OCI-LY7 (cell line): ENCODE measurements around the gene MFSD6. TPM values are rescaled to one million over a fixed set of nuclear protein-coding genes. Genes with fewer than 3 reads are reported as not detected.

ENCODE experiments used
- BruUV-seq: library from RNA; stranded (reverse); fragments of 400-500 nt; replicated peaks from 2 replicates; lab custom pipeline; 2021; lab: Mats Ljungman, UMichigan
- CTCF ChIA-PET: fragments of 300-600 bp; sonication (Branson Sonifier 250); formaldehyde crosslinking; loops from one replicate; lab custom pipeline; 2022; ENCODE audit warnings: antibody characterized with exemption; ENCODE audit not compliant: unreplicated experiment; lab: Charles Lee
- POLR2A ChIA-PET: fragments of 300-600 bp; sonication (Branson Sonifier 250); formaldehyde crosslinking; loops from one replicate; lab custom pipeline; 2022; ENCODE audit warnings: antibody characterized with exemption; lab: Charles Lee
- DNase-seq: peaks from one replicate; pipeline ENCODE4 v3.0.0-alpha.2; 2015; ENCODE audit warnings: low spot score
- H2AFZ ChIP-seq: fragments of 200-600 bp; sonication (generic), shearing (Covaris generic); 2 replicates; pipeline ENCODE4 v1.6.1; 2014; ENCODE audit warnings: mild to moderate bottlenecking, antibody characterized with exemption, low read length, moderate library complexity
- H3K27ac ChIP-seq: fragments of 200-600 bp; sonication (generic); 2 replicates; pipeline ENCODE4 v1.5.1; 2014; ENCODE audit warnings: mixed run types, low read depth, mild to moderate bottlenecking, moderate library complexity, low read length, inconsistent platforms; ENCODE audit not compliant: poor library complexity, severe bottlenecking
- H3K36me3 ChIP-seq: fragments of 200-600 bp; sonication (generic); 2 replicates; pipeline ENCODE4 v1.6.1; 2014; ENCODE audit warnings: mild to moderate bottlenecking, antibody characterized with exemption, low read length, moderate library complexity, mixed read lengths; ENCODE audit not compliant: insufficient read depth
- H3K4me1 ChIP-seq: fragments of 200-600 bp; sonication (generic); 2 replicates; pipeline ENCODE4 v1.5.1; 2014; ENCODE audit warnings: mild to moderate bottlenecking, low read length; ENCODE audit not compliant: insufficient read depth, poor library complexity, severe bottlenecking
- H3K4me2 ChIP-seq: fragments of 200-600 bp; sonication (generic); 2 replicates; pipeline ENCODE4 v1.6.1; 2014; ENCODE audit warnings: mild to moderate bottlenecking, low read length
- H3K4me3 ChIP-seq: fragments of 200-600 bp; sonication (generic); 2 replicates; pipeline ENCODE4 v1.5.1; 2014; ENCODE audit warnings: mild to moderate bottlenecking, low read depth, low read length; ENCODE audit not compliant: poor library complexity, severe bottlenecking
- H3K79me2 ChIP-seq: fragments of 200-600 bp; sonication (generic); 2 replicates; pipeline ENCODE4 v1.6.1; 2016; ENCODE audit warnings: low read depth, mild to moderate bottlenecking, low read length, moderate library complexity, mixed read lengths; ENCODE audit not compliant: insufficient read depth
- H3K9me2 ChIP-seq: fragments of 200-600 bp; sonication (generic); 2 replicates; pipeline ENCODE4 v1.6.1; 2016; ENCODE audit warnings: mild to moderate bottlenecking, low read length, mixed read lengths; ENCODE audit not compliant: insufficient read depth
- H3K9me3 ChIP-seq: fragments of 200-600 bp; sonication (generic); 2 replicates; pipeline ENCODE4 v1.6.1; 2014; ENCODE audit warnings: mild to moderate bottlenecking, mixed run types, low read length, mixed read lengths
- H4K20me1 ChIP-seq: fragments of 200-600 bp; sonication (generic); 2 replicates; pipeline ENCODE4 v1.6.1; 2014; ENCODE audit warnings: mild to moderate bottlenecking, antibody characterized with exemption, low read length, moderate library complexity, mixed read lengths; ENCODE audit not compliant: insufficient read depth
- EZH2phosphoT487 ChIP-seq: fragments of 200-600 bp; sonication (generic); IDR thresholded peaks from 2 replicates; pipeline ENCODE4 v1.6.1; 2018; ENCODE audit warnings: low read depth, borderline replicate concordance, mild to moderate bottlenecking, mixed run types, antibody characterized with exemption, low read length, moderate library complexity, mixed read lengths
- intact Hi-C: fragments of 100-400 bp; cut with micrococcal nuclease; formaldehyde crosslinking; loops from one replicate; pipeline ENCODE4 v1.10.0; 2022; ENCODE audit not compliant: unreplicated experiment
- total RNA-seq, 2 experiments: library from RNA; depleted of rRNA in 1 of 2; stranded (reverse); fragments of >200 nt in 1 of 2; shearing (Covaris generic) in 1 of 2; gene quantifications; 2 replicates each; pipeline ENCODE4 v1.2.3, GENCODE V29; 2014 to 2022
- TF ChIP-seq, protein P1 (sequence below): fragments of 200-600 bp; sonication (generic); conservative IDR thresholded peaks from 2 replicates; pipeline ENCODE4 v1.5.1; 2014; ENCODE audit warnings: mild to moderate bottlenecking, antibody characterized with exemption, low read length, moderate library complexity, mixed read lengths

MFSD6 gene
- total RNA-seq, 2 experiments from 2014 or later = 8.3 to 19.5 TPM

DNA sequence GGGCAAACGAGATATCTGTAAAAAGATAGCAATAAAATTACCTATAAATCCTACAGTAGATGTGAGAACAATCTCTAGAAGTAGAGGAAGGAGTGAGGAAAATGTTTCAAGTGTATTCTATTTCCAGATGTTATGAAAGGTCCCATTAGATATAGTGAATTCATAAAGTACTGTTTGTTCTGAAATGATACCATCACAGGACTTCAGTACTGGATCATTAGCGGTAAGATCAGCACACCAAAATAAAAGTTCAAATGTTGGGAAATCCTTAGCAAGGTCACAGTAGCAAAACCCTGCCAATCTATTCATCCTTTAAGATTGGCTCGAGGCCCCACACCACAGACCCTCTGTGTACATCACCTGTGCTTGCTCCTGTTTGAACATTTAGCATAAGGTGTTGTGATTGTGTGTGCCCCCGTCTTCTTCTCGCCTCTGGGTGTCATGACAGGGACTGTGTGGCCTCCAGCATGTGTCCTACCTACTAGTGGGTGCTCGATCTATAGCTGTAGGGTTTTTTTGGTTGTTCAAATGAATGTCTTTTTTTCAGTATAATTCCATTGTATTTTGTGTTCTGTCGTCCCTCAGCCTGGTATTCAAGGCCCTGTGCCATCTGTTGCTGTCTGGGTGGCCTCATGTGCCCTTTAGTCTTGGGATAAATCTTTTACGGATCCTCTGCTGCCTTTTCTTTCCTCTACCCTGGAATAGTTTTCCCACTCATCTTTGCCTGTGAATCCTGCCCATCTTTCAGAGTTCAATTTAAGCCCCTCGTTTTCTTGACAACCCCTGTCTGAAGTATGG lies 9.1 kb downstream of the MFSD6 start:
- no peaks in the 10 kb centered on the region for H4K20me1 ChIP-seq
- peaks cover 6% of the 10 kb centered on the region for H3K4me1 ChIP-seq
- no peak overlapping the region for H3K4me2 ChIP-seq
- no peaks in the 10 kb centered on the region for H3K9me2 ChIP-seq
- no TSS peak for BruUV-seq
- intact Hi-C loops = no loop called here
- no peak overlapping the region for H3K27ac ChIP-seq
- DNase-seq = no peak
- H3K4me3 ChIP-seq = no peak overlapping the region
- no peaks in the 10 kb centered on the region for H3K36me3 ChIP-seq
- no peaks in the 10 kb centered on the region for H3K79me2 ChIP-seq
- no peak overlapping the region for H2AFZ ChIP-seq
- no peak for TF ChIP-seq EZH2phosphoT487
- TF ChIP-seq, protein P1, sequence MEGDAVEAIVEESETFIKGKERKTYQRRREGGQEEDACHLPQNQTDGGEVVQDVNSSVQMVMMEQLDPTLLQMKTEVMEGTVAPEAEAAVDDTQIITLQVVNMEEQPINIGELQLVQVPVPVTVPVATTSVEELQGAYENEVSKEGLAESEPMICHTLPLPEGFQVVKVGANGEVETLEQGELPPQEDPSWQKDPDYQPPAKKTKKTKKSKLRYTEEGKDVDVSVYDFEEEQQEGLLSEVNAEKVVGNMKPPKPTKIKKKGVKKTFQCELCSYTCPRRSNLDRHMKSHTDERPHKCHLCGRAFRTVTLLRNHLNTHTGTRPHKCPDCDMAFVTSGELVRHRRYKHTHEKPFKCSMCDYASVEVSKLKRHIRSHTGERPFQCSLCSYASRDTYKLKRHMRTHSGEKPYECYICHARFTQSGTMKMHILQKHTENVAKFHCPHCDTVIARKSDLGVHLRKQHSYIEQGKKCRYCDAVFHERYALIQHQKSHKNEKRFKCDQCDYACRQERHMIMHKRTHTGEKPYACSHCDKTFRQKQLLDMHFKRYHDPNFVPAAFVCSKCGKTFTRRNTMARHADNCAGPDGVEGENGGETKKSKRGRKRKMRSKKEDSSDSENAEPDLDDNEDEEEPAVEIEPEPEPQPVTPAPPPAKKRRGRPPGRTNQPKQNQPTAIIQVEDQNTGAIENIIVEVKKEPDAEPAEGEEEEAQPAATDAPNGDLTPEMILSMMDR = no peak
- ChIA-PET POLR2A (interaction anchor here (1.1 kb wide), 2 partner anchors 10 to 12 kb away, joined by 3 to 4 read pairs; no protein-coding TSS in a partner anchor), CTCF (no interaction called here)
- H3K9me3 ChIP-seq = no peaks in the 10 kb centered on the region

DNA sequence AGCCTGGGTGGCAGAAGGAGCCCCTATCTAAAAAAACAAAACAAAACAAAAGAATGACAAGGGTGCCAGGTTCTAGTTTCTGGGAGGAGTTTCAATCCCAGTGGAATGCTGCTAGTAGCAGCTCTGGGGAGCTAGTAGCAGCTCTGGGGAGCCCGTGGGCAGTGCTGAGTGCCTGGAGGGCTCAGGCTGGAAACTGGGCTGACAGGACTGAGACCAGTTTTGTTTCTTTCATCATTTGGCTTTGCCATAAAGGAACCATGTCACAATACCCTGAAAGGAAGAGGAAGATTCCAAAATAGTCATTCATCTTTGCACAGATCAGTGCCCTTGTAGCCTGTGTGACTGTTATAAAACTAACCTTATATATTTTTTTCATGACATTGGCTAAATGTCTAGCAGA lies 10.6 kb downstream of the MFSD6 start:
- no peaks in the 10 kb centered on the region for H3K79me2 ChIP-seq
- H3K36me3 ChIP-seq = no peaks in the 10 kb centered on the region
- ChIA-PET CTCF (no interaction called here), POLR2A (interaction anchor here (0.6 to 1.1 kb wide), 3 partner anchors 8 to 26 kb away, joined by 4 to 5 read pairs (median 5); no protein-coding TSS in a partner anchor)
- no TSS peak for BruUV-seq
- peaks cover 6% of the 10 kb centered on the region for H3K4me1 ChIP-seq
- no peak overlapping the region for H2AFZ ChIP-seq
- no peaks in the 10 kb centered on the region for H3K9me2 ChIP-seq
- H3K27ac ChIP-seq = no peak overlapping the region
- H3K4me2 ChIP-seq = no peak overlapping the region
- H3K9me3 ChIP-seq = no peaks in the 10 kb centered on the region
- no peak for DNase-seq
- no peak overlapping the region for H3K4me3 ChIP-seq
- H4K20me1 ChIP-seq = no peaks in the 10 kb centered on the region
- TF ChIP-seq EZH2phosphoT487 = no peak
- intact Hi-C loops = no loop called here

DNA sequence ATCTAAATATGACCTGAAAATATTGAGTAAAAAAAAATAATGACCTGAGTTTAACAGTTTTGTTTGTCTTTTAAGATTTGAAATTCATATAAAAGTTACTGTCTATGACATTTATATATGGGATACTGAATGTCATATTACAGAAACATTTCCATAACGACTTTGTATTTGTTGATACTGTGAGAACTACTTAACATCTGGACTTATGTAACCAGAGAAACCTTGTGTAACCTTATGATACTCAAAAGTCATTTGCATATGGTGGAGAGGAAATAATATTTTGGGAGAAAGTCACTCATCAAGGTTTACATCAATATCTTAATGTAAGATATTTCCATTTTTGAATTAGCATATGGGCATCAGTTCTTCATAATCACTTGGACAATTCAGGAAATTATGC lies 12.6 kb downstream of the MFSD6 start:
- H3K79me2 ChIP-seq = no peaks in the 10 kb centered on the region
- H4K20me1 ChIP-seq = no peaks in the 10 kb centered on the region
- ChIA-PET CTCF (no interaction called here), POLR2A (no interaction called here)
- peaks cover 1% of the 10 kb centered on the region for H3K4me1 ChIP-seq
- H3K4me2 ChIP-seq = no peak overlapping the region
- H3K9me2 ChIP-seq = no peaks in the 10 kb centered on the region
- H3K4me3 ChIP-seq = no peak overlapping the region
- intact Hi-C loops = no loop called here
- no peak for TF ChIP-seq EZH2phosphoT487
- TF ChIP-seq, protein P1 = no peak
- no peaks in the 10 kb centered on the region for H3K36me3 ChIP-seq
- BruUV-seq = no TSS peak
- DNase-seq = no peak
- H3K9me3 ChIP-seq = no peaks in the 10 kb centered on the region
- H2AFZ ChIP-seq = no peak overlapping the region
- H3K27ac ChIP-seq = no peak overlapping the region
